Stromal cell of bone marrow (primary cell): Measurements from ENCODE around the gene POU4F3.
A peak's percentile ranks its signal among the peaks of the same experiment; 100 is the strongest.
"Not testable (repeated sequence)": the region's sequence is repeated elsewhere in the genome, so short reads cannot be mapped to it uniquely, and the experiment has no call there.

Experiments used
- DNase-seq: peaks from one replicate; pipeline ENCODE4 v3.0.0-alpha.2; 2012; ENCODE audit warnings: low read depth

The POU4F3 gene

GRCh38 chr5:146338774-146339714 is at the start of gene POU4F3:
Gene POU4F3 (plus strand): TSS chr5:146338839. CDS start chr5:146339113, 274 bp downstream.
- no peak for DNase-seq

- no peak for DNase-seq
Measured at GRCh38 chr5:146290318-146290717, 48.3 kb upstream of the POU4F3 start.

- peak; percentile 25 for DNase-seq
Measured at GRCh38 chr5:146291421-146292074, 47.1 kb upstream of the POU4F3 start.

- no peak for DNase-seq
Measured at GRCh38 chr5:146296245-146296644, 42.4 kb upstream of the POU4F3 start.

- not testable (repeated sequence) for DNase-seq
Measured at GRCh38 chr5:146298920-146299319, 39.7 kb upstream of the POU4F3 start.

- no peak for DNase-seq
Measured at GRCh38 chr5:146301626-146302025, 37.0 kb upstream of the POU4F3 start.

GRCh38 chr5:146302406-146302805 is 36.2 kb upstream of the POU4F3 start:
- DNase-seq: no peak

GRCh38 chr5:146306838-146307237 is 31.8 kb upstream of the POU4F3 start:
- DNase-seq: no peak

GRCh38 chr5:146307796-146308195 is 30.8 kb upstream of the POU4F3 start:
- no peak for DNase-seq

- DNase-seq: no peak
Measured at GRCh38 chr5:146310540-146310939, 28.1 kb upstream of the POU4F3 start.

GRCh38 chr5:146311278-146311677 is 27.4 kb upstream of the POU4F3 start:
- no peak for DNase-seq

- DNase-seq: no peak
Measured at GRCh38 chr5:146313027-146313426, 25.6 kb upstream of the POU4F3 start.

- DNase-seq: no peak
Measured at GRCh38 chr5:146321571-146321970, 17.1 kb upstream of the POU4F3 start.

- no peak for DNase-seq
Measured at GRCh38 chr5:146327257-146327870, 11.3 kb upstream of the POU4F3 start.

- no peak for DNase-seq
Measured at GRCh38 chr5:146327989-146328388, 10.7 kb upstream of the POU4F3 start.

GRCh38 chr5:146329697-146330096 is 8.9 kb upstream of the POU4F3 start:
- no peak for DNase-seq

GRCh38 chr5:146331423-146331822 is 7.2 kb upstream of the POU4F3 start:
- DNase-seq: no peak

- DNase-seq: no peak
Measured at GRCh38 chr5:146334074-146334533, 4.5 kb upstream of the POU4F3 start.

GRCh38 chr5:146336197-146336596 is 2.4 kb upstream of the POU4F3 start:
- no peak for DNase-seq

GRCh38 chr5:146337264-146337904 is 1.3 kb upstream of the POU4F3 start:
- DNase-seq: no peak

- no peak for DNase-seq
Measured at GRCh38 chr5:146337928-146338327, 711 bp upstream of the POU4F3 start.

- DNase-seq: no peak
Measured at GRCh38 chr5:146339715-146340259, 1.1 kb downstream of the POU4F3 start.
